Measurements from ENCODE around the gene WWP2. TPM values are rescaled to one million over a fixed set of nuclear protein-coding genes. Genes with fewer than 3 reads are reported as not detected.

Gene WWP2
- total RNA-seq, 1 donor from 2014 or later: 26.8 TPM

- Histone ChIP-seq H3K79me2 (ENCODE audit: low read depth) (no peaks in the 10 kb centered on the region), H3K4me2 (no peak overlapping the region), H2AFZ (replicated peaks) (no peak overlapping the region), H3K27me3 (no peaks in the 10 kb centered on the region), H3K4me1 (peaks cover 13% of the 10 kb centered on the region), H3F3A (ENCODE audit: low read depth) (peaks cover 8% of the 10 kb centered on the region), H3K36me3 (no peaks in the 10 kb centered on the region), H3K27ac (no peak overlapping the region), H3K4me3 (no peak overlapping the region), H3K9ac (no peak overlapping the region), H4K20me1 (ENCODE audit: low read depth) (no peaks in the 10 kb centered on the region), H3K9me3 (ENCODE audit: low read depth) (no peaks in the 10 kb centered on the region)
- Mint-ChIP-seq H3K9me3 (no peaks in the 10 kb centered on the region), H3K27ac (no peak overlapping the region), H3K27me3 (ENCODE audit: insufficient read depth, low read depth) (no peaks in the 10 kb centered on the region), H3K4me1 (peaks cover 13% of the 10 kb centered on the region), H3K36me3 (peaks cover 2% of the 10 kb centered on the region), H3K4me3 (no peak overlapping the region)
- DNase-seq (ENCODE audit: low spot score): no peak
- TF ChIP-seq EZH2phosphoT487 (IDR thresholded peaks at IDR 0.05): no peak
Measured at GRCh38 chr16:69830534-69831211, 68.5 kb downstream of the WWP2 start.

GRCh38 chr16:69831212-69832123 is 69.3 kb downstream of the WWP2 start:
- no peak overlapping the region for H3K9ac ChIP-seq
- peaks cover 8% of the 10 kb centered on the region for H3F3A ChIP-seq (ENCODE audit: low read depth)
- Mint-ChIP-seq H3K27me3 (ENCODE audit: insufficient read depth, low read depth) (no peaks in the 10 kb centered on the region), H3K27ac (no peak overlapping the region), H3K4me3 (no peak overlapping the region), H3K4me1 (peaks cover 13% of the 10 kb centered on the region), H3K36me3 (peaks cover 2% of the 10 kb centered on the region), H3K9me3 (no peaks in the 10 kb centered on the region)
- H3K36me3 ChIP-seq: no peaks in the 10 kb centered on the region
- no peaks in the 10 kb centered on the region for H3K79me2 ChIP-seq (ENCODE audit: low read depth)
- H3K27ac ChIP-seq: no peak overlapping the region
- H3K9me3 ChIP-seq (ENCODE audit: low read depth): no peaks in the 10 kb centered on the region
- H3K4me1 ChIP-seq: peaks cover 13% of the 10 kb centered on the region
- TF ChIP-seq EZH2phosphoT487 (IDR thresholded peaks at IDR 0.05) (no peak), EZH2 (IDR thresholded peaks at IDR 0.05) (no peak), CTCF (IDR thresholded peaks at IDR 0.05) (no peak)
- no peaks in the 10 kb centered on the region for H4K20me1 ChIP-seq (ENCODE audit: low read depth)
- no peak overlapping the region for H3K4me2 ChIP-seq
- no peak overlapping the region for H3K4me3 ChIP-seq
- no peak overlapping the region for H2AFZ ChIP-seq (replicated peaks)
- DNase-seq (ENCODE audit: low spot score): no peak
- no peaks in the 10 kb centered on the region for H3K27me3 ChIP-seq

GRCh38 chr16:69833357-69834282 is 71.5 kb downstream of the WWP2 start:
- Histone ChIP-seq H3K27ac (peak overlapping the region; percentile 43), H3K4me3 (no peak overlapping the region), H3K27me3 (no peaks in the 10 kb centered on the region), H3K4me1 (peaks cover 17% of the 10 kb centered on the region), H3K9me3 (ENCODE audit: low read depth) (no peaks in the 10 kb centered on the region), H2AFZ (replicated peaks) (no peak overlapping the region), H3K4me2 (peak overlapping the region; percentile 30), H3K9ac (no peak overlapping the region), H3F3A (ENCODE audit: low read depth) (peaks cover 8% of the 10 kb centered on the region), H3K36me3 (no peaks in the 10 kb centered on the region), H4K20me1 (ENCODE audit: low read depth) (no peaks in the 10 kb centered on the region), H3K79me2 (ENCODE audit: low read depth) (no peaks in the 10 kb centered on the region)
- H3K9me3 Mint-ChIP-seq: no peaks in the 10 kb centered on the region
- H3K36me3 Mint-ChIP-seq: peaks cover 2% of the 10 kb centered on the region
- no peak overlapping the region for H3K4me3 Mint-ChIP-seq
- H3K27me3 Mint-ChIP-seq (ENCODE audit: insufficient read depth, low read depth): no peaks in the 10 kb centered on the region
- H3K27ac Mint-ChIP-seq: no peak overlapping the region
- no peak for TF ChIP-seq EZH2 (IDR thresholded peaks at IDR 0.05)
- TF ChIP-seq EZH2phosphoT487 (IDR thresholded peaks at IDR 0.05): no peak
- no peak for TF ChIP-seq CTCF (IDR thresholded peaks at IDR 0.05)
- peak; percentile 15 for DNase-seq (ENCODE audit: low spot score)
- peaks cover 9% of the 10 kb centered on the region for H3K4me1 Mint-ChIP-seq
